ENCODE measurements around the gene CLINT1.
"Not testable (repeated sequence)": the region's sequence is repeated elsewhere in the genome, so short reads cannot be mapped to it uniquely, and the experiment has no call there.

The CLINT1 gene

GRCh38 chr5:157862183-157862851 is 3.4 kb upstream of the CLINT1 start:
- no peak for DNase-seq (ENCODE audit: low read depth)

GRCh38 chr5:157860898-157861890 is 2.2 kb upstream of the CLINT1 start:
- DNase-seq (ENCODE audit: low read depth): no peak

DNA sequence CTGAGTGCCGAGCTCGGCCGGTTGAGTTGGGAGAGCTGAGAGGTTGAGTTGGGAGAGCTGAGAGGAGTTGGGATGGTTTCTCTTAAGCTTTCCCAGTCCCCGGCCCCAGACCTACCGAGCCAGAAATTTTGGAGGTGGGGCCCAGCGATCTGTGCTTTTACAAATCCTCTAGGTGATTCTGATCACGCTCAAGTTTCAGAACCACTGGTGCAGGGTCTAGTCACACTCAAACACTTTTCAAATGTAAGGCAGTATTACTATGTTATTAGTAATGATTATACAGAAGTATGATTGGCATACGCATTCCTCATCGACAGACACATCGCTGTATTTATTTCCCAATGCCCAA is 256 bp upstream of the CLINT1 start:
- DNase-seq (ENCODE audit: low read depth): no peak

- DNase-seq (ENCODE audit: low read depth): no peak
These were observed 974 bp downstream of the CLINT1 start for GRCh38 chr5:157857816-157858526.

DNA sequence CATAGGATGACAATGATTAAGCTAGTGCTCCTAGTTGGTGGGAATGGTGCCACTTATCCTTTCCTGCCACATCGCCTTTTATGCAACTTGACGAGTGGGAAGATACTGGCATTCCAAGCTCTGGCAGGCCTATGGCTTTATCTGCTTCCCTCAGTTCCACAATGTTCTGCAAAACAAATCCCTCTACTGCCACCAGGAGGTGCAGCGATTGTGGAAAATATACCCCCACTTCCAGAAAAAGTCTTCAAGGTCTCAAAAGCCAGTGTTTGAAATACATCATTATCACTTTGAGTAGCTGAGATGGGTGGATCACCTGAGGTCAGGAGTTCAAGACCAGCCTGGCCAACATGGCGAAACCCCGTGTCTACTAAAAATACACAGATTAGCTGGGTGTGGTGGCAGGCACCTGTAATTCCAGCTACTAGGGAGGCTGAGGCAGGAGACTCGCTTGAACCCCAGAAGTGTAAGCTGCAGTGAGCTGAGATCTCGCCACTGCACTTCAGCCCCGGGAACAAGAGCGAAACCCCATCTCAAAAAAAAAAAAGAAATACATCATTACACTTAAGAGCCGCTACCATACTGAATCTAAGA is 3.4 kb downstream of the CLINT1 start:
- no peak for DNase-seq (ENCODE audit: low read depth)

- not testable (repeated sequence) for DNase-seq (ENCODE audit: low read depth)
These were observed 5.6 kb downstream of the CLINT1 start for GRCh38 chr5:157853365-157853764.

- no peak for DNase-seq (ENCODE audit: low read depth)
These were observed 12.9 kb downstream of the CLINT1 start for GRCh38 chr5:157845914-157846598.

DNA sequence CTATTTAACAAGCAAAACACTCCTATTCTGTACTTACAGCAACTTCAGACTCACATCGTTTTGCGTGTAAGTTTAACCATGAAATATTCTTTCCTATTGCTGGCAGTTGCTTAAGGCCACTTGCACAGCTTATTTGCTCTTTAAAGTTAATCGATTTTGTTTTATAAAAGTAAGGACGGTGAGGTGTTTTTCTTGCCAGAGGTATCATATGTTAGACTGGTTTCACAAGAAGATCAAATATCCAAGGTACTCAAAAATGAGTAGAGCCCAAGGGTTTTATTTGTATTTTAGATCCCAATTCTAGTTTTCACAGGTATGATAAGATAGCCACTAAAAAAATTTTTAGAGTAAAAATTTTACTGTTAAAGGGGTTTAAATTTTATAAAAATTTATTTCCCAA is 16.2 kb downstream of the CLINT1 start:
- DNase-seq (ENCODE audit: low read depth): no peak

DNA sequence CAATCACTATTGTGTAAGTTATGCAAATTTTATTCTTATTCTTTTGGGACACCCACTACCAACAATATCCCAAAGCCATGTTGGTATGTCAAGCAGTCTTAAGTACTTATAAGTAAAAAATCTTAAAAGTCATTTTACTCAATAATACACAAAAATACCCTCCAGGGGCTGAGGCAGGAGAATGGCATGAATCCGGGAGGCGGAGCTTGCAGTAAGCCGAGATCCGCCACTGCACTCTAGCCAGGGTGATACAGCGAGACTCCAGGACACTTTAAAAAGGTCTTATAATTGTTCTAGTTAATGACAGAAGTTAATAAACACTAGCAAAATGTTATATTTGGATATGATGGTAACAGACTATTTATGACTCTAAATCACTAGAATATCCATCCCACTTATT is 16.8 kb downstream of the CLINT1 start:
- DNase-seq (ENCODE audit: low read depth): no peak

DNA sequence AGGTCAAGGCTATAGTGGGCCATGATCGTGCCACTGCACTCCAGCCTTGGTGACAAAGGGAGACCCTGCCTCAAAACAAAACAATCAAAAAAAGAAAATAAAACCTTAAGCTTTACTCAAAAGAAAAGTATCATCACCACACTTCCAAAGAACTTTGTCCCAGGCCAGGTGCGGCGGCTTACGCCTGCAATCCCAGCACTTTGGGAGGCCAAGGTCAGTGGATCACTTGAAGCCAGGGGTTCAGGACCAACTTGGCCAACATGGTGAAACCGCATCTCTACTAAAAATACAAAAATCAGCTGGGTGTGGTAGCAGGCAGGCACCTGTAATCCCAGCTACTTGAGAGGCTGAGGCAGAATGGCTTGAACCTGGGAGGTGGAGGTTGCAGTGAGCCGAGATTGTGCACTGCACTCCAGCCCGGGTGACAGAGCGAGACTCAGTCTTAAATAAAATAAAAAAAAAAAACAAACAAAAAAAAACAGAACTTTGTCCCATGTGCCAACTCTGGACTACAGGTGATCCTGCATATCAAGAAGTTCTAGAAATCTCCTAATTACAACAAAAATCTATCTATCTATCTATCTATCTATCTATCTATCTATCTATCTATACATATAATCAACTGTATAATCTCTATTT is 19.7 kb downstream of the CLINT1 start:
- DNase-seq (ENCODE audit: low read depth): no peak

GRCh38 chr5:157836121-157836753 is 22.7 kb downstream of the CLINT1 start:
- no peak for DNase-seq (ENCODE audit: low read depth)

DNA sequence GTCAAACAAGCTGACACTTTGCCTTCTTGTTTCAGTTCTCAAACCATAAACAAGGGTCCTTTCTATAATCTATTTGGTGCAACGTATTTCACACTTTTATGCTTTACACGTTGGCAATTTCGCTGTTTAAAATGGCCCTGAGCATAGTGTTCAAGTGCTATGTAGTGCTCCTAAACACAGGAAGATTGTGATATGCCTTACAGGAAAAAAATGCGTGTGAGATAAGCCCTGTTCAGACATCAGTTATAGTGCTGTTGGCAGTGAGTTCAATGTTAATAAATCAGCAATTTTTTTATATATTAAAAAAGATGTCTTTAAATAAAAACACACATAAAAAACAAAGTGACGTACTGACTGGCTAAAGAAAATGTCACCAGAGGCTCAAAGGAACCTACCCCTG is 23.9 kb downstream of the CLINT1 start:
- no peak for DNase-seq (ENCODE audit: low read depth)

- DNase-seq (ENCODE audit: low read depth): no peak
These were observed 29.9 kb downstream of the CLINT1 start for GRCh38 chr5:157828944-157829639.

DNA sequence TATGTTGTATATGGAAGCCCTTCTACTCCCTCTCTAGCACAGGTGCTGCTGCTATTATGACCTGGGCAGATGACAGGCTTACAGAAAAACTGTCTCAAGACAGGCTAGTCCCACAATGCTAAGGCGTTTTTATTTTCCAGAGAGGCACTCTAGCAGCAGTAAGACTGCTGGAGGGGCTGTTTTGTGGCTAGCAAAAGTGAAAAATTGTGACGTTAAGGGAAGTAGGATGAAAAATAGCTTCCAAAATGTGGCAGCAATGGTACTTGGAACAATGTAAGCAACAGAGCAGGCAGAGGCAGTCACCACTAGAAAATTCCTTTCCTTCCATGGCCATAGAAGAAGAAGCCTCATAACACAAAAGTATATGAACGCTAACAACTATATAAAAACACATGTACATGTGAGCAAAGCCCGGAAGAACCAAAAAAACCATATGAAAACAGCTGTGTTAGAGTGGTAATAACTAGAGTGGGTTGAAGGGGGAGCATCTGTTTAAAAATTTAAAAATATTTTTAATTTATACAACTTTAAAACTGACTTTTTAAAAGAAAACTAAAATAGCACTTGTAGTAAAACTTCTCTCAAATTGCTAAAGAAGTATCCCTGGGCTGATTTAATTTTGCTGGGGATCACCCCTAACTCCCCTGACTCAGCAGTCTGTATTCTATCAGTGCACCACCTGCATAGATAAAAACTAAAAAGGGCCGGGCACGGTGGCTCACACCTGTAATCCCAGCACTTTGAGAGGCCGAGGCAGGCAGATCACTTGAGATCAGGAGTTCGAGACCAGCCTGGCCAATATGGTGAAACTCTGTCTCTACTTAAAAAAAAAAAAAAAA is 30.6 kb downstream of the CLINT1 start:
- DNase-seq (ENCODE audit: low read depth): no peak

GRCh38 chr5:157827423-157827822 is 31.5 kb downstream of the CLINT1 start:
- DNase-seq (ENCODE audit: low read depth): no peak

DNA sequence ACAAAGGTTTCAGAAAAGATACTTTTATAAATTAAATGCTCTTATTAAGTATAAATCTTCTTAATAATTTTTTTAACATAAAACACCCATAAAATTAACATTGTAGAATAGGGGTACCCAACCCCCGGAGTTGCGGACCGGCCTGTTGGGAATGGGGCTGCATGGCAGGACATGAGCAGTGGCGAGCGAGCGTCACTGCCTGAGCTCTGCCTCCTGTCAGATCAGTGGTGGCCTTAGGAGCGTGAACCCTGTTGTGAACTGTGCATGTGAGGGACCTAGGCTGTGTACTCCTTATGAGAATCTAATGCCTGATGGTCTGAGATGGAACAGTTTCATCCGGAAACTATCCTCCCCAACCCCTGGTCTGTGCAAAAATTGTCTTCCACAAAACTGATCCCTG is 35.3 kb downstream of the CLINT1 start:
- no peak for DNase-seq (ENCODE audit: low read depth)

- DNase-seq (ENCODE audit: low read depth): no peak
These were observed 36.9 kb downstream of the CLINT1 start for GRCh38 chr5:157821822-157822622.

- no peak for DNase-seq (ENCODE audit: low read depth)
These were observed 37.5 kb downstream of the CLINT1 start for GRCh38 chr5:157821405-157821804.
